ENCODE data around the gene AMPD3.
"Not testable (repeated sequence)": the region's sequence is repeated elsewhere in the genome, so short reads cannot be mapped to it uniquely, and the experiment has no call there.

AMPD3 gene

GRCh38 chr11:10436683-10437082 is 18.4 kb upstream of the AMPD3 start:
- DNase-seq (ENCODE audit: low read depth in 1 of 2, low spot score in 1 of 2) = not testable (repeated sequence)

GRCh38 chr11:10438458-10438857 is 16.6 kb upstream of the AMPD3 start:
- no peak for DNase-seq (ENCODE audit: low read depth in 1 of 2, low spot score in 1 of 2)

- no peak for DNase-seq (ENCODE audit: low read depth in 1 of 2, low spot score in 1 of 2)
Observed at GRCh38 chr11:10439351-10439750, 15.7 kb upstream of the AMPD3 start.

GRCh38 chr11:10439924-10440323 is 15.1 kb upstream of the AMPD3 start:
- no peak for DNase-seq (ENCODE audit: low read depth in 1 of 2, low spot score in 1 of 2)

- no peak for DNase-seq (ENCODE audit: low read depth in 1 of 2, low spot score in 1 of 2)
Observed at GRCh38 chr11:10440401-10440800, 14.7 kb upstream of the AMPD3 start.

GRCh38 chr11:10441091-10441490 is 14.0 kb upstream of the AMPD3 start:
- DNase-seq (ENCODE audit: low read depth in 1 of 2, low spot score in 1 of 2) = no peak

GRCh38 chr11:10441652-10442503 is 13.2 kb upstream of the AMPD3 start:
- no peak for DNase-seq (ENCODE audit: low read depth in 1 of 2, low spot score in 1 of 2)

GRCh38 chr11:10443152-10443551 is 11.9 kb upstream of the AMPD3 start:
- DNase-seq (ENCODE audit: low read depth in 1 of 2, low spot score in 1 of 2) = no peak

- DNase-seq (ENCODE audit: low read depth in 1 of 2, low spot score in 1 of 2) = no peak
Observed at GRCh38 chr11:10443721-10444235, 11.3 kb upstream of the AMPD3 start.

GRCh38 chr11:10444725-10445315 is 10.2 kb upstream of the AMPD3 start:
- DNase-seq (ENCODE audit: low read depth in 1 of 2, low spot score in 1 of 2) = no peak

GRCh38 chr11:10447445-10447844 is 7.6 kb upstream of the AMPD3 start:
- DNase-seq (ENCODE audit: low read depth in 1 of 2, low spot score in 1 of 2) = no peak

GRCh38 chr11:10450462-10451425 is 4.3 kb upstream of the AMPD3 start:
- DNase-seq (ENCODE audit: low read depth in 1 of 2, low spot score in 1 of 2) = peak; percentile 30 to 40

- no peak for DNase-seq (ENCODE audit: low read depth in 1 of 2, low spot score in 1 of 2)
Observed at GRCh38 chr11:10451426-10452116, 3.5 kb upstream of the AMPD3 start.

- DNase-seq (ENCODE audit: low read depth in 1 of 2, low spot score in 1 of 2) = no peak
Observed at GRCh38 chr11:10452211-10452767, 2.8 kb upstream of the AMPD3 start.

- no peak for DNase-seq (ENCODE audit: low read depth in 1 of 2, low spot score in 1 of 2)
Observed at GRCh38 chr11:10453261-10453660, 1.8 kb upstream of the AMPD3 start.

- DNase-seq (ENCODE audit: low read depth in 1 of 2, low spot score in 1 of 2) = peak; percentile 46 to 64
Observed at GRCh38 chr11:10455637-10456487, 798 bp downstream of the AMPD3 start.

GRCh38 chr11:10456519-10456918 is 1.5 kb downstream of the AMPD3 start:
- no peak for DNase-seq (ENCODE audit: low read depth in 1 of 2, low spot score in 1 of 2)

- no peak for DNase-seq (ENCODE audit: low read depth in 1 of 2, low spot score in 1 of 2)
Observed at GRCh38 chr11:10457901-10458300, 2.8 kb downstream of the AMPD3 start.

Data from stimulated activated CD4-positive, alpha-beta T cell treated with anti-CD3 and anti-CD28 coated beads, Interleukin-15, amount 100 ng/mL, for 1 hour (primary cell).